NCI-H187 (cell line): ENCODE measurements around the gene DSP.

Source experiments
- DNase-seq, 2 experiments: peaks; one replicate each; lab custom pipeline; 2025; lab: John Stamatoyannopoulos, UW

The DSP gene

GRCh38 chr6:7538484-7538883, 3.0 kb upstream of the DSP start:
- no peak for DNase-seq

DNA sequence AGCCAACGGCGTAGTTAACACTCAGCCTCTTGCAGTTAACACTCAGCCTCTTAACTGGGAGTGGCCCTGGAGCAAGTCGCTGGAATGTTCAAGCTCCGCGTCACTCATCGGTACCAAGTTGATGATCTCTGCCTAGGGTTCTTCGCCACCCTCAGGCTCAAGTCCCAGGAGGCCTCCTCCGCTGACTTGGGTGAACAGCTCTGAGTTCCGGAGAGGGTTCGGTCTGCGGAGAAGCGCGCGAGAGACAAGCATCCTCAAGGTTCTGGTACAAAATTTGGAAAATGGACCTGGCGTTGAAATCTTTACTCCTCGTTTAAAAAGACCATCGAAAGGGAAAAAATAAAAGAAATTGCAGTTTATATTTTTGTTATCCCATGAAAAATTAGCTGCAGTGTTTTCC, 876 bp upstream of the DSP start:
- DNase-seq: no peak

- no peak for DNase-seq
Measured at GRCh38 chr6:7542065-7542873, 798 bp downstream of the DSP start.

DNA sequence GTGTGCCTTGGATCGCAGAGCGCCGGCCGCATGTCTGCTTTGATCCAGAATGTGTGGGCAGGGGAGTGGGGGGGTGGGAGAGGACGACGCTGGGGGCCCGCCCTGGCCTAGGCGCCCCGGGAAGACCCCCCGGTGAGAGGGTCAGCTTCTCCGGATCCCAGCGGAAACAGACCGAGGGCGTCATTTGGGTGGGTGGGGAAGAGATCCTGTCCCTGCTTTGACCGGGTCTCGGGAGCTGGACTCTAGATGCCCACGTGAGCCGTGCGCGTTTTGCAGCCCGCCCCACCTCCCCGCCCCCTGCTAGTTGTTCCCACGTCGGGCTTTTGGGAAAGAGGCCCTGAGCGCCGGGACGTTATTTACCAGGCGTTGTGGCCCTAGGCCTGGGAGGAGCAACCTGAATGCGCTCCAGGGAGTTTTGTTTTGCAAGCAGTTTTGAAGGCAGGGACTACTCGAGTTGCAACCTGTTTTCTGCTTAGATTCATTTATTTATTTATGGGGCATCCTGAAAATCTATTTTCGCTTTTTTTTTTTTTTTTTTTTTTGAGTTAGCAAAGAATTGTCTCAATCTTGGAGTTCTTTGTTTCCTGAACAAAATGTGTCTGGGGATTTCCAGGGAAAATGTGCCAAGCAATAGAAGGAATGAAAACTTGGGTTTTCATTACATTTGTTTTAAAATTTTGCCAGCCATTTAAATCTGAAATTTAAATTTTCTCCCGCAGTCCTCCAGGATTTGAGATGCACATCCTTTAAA, 1.6 kb downstream of the DSP start:
- DNase-seq: peak; percentile 24 to 29

DNA sequence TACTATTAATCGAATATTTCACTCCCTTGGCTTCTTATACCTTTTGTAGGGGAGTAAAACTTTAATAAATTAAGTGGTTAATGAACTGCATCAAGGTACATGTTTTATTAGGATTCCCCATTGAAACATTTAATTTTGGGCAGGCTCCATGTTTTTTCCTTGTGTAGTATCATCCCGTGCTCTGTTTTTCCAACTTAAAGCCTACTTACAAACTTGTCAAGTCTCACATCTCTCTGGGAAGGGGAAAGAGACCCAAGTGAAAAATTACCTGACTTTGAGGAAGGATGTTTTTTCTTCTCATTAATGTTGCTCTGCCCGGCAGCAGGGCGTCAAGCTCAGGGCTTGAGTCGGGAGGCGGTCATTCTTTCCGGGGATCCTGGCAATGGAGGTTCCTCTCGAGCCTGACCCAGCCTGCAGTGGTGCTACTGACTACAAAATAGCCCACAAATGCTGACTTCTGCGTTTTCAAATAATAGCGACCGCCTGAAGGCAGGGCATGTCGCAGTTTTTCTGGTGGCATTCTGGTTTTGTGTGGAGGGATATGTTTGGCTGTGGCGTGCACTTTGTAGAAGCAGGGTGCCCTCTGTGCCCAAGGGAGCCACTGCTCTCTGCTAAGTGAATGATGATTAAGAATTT, 2.4 kb downstream of the DSP start:
- no peak for DNase-seq

DNA sequence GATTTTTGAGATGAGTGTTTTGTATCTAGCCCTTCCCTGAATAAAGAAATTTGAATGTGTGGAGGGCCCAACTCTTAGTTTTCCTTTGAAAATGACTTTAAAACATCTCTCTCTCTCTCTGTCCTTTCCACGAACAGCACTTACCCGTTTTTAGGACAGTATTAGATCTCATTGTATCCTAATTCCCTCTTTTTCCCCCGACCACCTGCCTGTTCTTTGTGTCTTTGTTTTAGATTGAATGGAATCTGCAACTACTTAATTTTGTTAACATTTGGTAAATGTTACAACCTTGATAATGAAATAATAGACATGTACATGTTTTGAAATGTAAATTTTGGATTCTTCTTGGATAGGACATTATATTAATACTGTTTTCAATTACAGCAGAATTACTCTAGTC, 3.1 kb downstream of the DSP start:
- DNase-seq: no peak

- no peak for DNase-seq
Measured at GRCh38 chr6:7545316-7546019, 4.0 kb downstream of the DSP start.

DNA sequence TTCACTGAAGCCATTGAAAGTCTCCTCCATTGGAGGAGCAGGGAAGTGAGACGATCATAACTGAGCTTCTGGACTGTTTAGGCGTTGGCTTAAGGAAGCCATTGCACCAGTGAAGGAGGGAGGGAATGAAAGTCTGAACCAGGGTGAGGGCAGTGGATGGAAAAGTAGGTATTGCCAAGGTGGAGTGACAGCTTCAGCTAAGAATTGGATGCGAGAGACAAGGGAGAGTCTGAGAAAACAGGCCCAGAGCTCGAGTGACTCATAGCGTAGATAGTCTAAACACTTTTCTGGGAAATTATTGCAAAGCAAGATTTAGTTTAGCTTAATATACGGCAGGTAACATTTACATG, 4.5 kb downstream of the DSP start:
- no peak for DNase-seq

GRCh38 chr6:7546383-7546782, 4.9 kb downstream of the DSP start:
- no peak for DNase-seq

- DNase-seq: no peak
Measured at GRCh38 chr6:7546896-7547295, 5.4 kb downstream of the DSP start.

DNA sequence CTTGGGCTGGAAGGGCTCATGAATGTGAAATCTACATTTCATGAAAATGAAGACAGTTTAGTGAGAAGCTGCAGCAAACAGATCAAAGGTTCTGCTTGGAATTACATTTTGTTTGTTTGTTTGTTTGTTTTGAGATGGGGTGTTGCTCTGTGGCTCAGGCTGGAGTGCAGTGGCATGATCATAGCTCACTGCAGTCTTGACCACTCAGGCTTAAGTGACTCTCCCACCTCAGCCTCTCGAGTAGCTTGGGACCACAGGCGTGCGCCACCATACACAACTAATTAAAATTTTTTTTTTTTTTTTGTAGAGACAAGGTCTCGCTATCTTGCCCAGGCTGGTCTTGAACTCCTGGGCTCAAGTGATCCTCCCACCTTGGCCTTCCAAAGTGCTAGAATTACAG, 5.8 kb downstream of the DSP start:
- DNase-seq: no peak

GRCh38 chr6:7550433-7550801, 8.9 kb downstream of the DSP start:
- DNase-seq: no peak

GRCh38 chr6:7554533-7555275, 13.2 kb downstream of the DSP start:
- no peak for DNase-seq

GRCh38 chr6:7555671-7556070, 14.2 kb downstream of the DSP start:
- no peak for DNase-seq

DNA sequence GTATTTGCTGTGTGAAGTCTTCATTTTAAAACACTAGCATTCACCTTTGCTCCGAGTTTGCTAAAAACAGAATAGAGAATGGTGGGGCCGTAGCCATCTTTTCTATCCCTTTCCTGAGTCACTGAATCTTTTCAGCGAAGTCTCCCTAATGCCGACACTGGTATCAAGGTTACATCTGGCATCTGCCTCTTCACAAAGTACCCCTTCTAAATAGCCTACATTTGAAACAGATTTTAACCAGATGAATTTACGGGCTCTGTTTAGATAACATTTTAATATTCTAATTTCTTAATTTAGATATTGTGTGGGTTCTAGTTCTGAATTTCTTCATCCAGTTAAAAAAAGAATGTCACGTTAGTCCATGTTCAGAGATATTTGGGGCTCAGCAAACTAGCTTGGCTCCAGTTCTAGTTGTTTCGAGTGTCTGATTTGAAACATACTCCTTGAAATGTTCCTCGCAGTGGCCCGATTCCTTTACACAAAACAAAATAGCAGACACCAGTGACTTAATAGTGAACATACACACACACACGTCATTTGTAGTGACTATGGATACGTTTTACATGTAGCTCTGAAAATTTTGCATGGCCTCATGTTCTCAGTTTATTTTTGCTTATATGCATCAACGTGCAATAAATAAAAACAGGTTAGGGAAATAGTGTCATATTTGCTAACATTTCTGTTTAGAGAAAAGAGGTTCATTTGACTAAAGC, 15.1 kb downstream of the DSP start:
- DNase-seq: no peak

DNA sequence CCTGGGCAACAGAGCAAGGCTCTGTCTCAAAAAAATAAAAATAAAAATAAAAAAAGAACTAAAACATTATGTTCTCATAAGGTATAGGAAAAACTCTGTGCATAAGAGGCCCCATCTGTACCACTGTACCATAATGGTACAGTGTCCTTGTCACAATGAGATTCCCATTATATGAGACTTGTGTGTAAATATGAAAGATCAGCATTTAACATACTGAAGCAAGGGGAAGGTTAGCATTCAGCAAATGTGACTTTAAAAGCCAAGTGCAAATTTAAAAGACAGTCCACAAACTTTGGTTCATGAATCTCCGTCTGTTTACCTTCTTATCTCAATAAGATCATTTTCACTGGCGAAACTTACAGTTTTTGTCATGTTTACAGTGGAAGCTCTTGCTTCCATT, 16.2 kb downstream of the DSP start:
- no peak for DNase-seq

DNA sequence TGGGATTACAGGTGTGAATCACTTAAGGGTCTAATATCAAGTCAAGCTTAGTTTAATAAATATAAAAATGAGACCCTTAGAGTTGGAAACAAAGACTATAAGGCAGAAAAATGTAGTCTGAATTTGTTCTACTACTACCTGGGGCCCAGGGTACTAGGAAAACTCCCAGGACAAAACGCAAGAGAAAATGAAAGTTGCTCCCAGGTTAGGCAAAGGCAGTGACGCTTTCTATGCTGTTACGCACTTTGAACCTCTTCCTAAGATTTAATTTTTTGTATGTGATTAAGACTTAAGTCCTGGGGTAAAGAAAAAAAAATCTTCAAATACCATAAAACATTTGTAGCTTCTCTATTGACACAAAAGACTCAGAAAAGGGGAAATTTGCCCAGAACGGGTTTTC, 17.3 kb downstream of the DSP start:
- DNase-seq: no peak

GRCh38 chr6:7559196-7559595, 17.7 kb downstream of the DSP start:
- DNase-seq: no peak

DNA sequence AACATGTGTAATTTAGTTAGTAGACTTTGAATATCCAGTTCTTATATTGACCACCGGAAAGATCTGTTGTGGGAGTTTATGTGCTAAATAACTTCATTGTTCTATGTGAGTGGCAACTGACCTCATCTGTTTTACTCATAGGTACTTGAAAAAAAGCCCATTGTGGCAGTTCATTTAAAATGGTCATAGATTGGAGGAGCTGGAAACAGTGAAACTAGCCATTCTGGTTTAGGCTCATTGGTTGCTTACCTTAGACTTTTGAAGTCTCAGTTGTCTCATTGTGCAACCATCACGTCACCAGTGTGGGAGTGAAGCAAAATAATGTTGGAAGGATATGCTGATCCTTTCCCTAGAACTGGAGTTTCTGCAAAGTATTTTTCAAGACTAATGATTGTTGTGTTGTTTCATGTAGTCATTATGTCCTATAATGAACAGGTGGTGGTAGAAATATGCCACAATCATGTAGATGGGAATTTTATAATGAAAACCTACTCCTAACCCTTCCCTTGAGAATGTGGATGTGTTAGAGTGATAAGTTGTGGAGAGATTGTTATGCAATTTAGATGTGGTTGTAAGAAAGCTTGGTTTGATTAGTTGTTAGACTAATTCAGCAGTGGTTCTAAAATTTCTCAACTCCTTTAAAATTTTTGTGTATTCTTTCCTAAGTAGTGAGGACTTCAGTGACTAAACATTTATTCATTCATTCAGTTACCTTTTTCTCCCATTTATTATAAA, 18.3 kb downstream of the DSP start:
- DNase-seq: no peak

DNA sequence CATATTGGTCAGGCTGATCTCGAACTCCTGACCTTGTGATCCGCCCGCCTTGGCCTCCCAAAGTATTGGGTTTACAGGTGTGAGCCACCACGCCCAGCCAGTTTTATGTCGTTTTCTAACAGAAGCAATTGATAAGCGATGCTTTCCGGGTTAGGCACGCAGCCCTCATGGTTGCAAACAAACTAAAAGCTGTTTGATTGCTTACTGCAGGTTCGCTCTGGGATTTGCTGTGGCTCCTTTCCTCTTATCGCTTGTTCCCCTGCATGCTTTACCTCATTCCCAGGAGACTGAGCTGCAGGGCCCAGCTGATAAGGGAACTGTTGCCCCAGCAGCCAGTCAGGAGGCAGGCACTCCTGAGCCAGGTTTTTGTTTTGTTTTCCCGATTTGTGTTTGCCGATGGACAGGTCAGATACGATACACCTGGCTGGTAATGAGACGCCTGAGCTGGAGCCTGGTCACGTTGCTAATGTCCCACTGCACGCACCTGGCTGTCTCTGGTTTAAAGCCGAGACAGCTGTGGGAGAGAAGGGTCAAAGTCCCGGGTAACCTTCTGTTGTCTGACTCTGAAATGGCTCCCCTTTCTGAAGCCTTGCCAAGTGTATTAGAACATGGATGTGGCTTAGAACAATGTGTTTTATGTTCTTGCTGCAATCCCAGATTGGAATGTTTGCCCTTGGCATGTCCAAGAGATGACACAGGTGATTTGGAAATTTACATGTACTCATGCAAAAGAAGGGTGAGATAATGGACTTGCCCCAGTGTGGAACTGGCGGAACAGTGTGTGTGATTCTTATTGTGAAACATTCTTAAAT, 19.9 kb downstream of the DSP start:
- DNase-seq: peak; percentile 37 to 60
